Measurements from ENCODE around the gene TSEN34. TPM values are rescaled to one million over a fixed set of nuclear protein-coding genes. Genes with fewer than 3 reads are reported as not detected.

TSEN34 gene
- total RNA-seq, 1 experiment from 2014 or later: 32.0 TPM

- no peak for DNase-seq (ENCODE audit: low spot score)
- POLR2A ChIA-PET: interaction anchor here (1.5 to 3.9 kb wide), 4 partner anchors 9 to 57 kb away, joined by 4 to 21 read pairs (median 7); partner anchors contain the start of genes MBOAT7, RPS9 and TSEN34
- no peak overlapping the region for H3K4me3 Mint-ChIP-seq
- H3K27ac Mint-ChIP-seq: peak overlapping the region; percentile 97
- peaks cover 52% of the 10 kb centered on the region for H3K36me3 Mint-ChIP-seq
- TF ChIP-seq EMX1 (CRISPR knock-in tag; IDR thresholded peaks at IDR 0.05): no peak; the same call in 1 of the 2 replicates
- 0 out of 2 replicates have a peak, but pooled peaks have one; percentile 2 for TF ChIP-seq SMAD3 (CRISPR knock-in tag; IDR thresholded peaks at IDR 0.05; ENCODE audit: borderline replicate concordance)
- TF ChIP-seq ATF1 (CRISPR knock-in tag; IDR thresholded peaks at IDR 0.05): no peak
- TF ChIP-seq ZNF219 (CRISPR knock-in tag; IDR thresholded peaks at IDR 0.05; ENCODE audit: borderline replicate concordance): peak; percentile 53; the same call in 1 of the 2 replicates
- no peak for TF ChIP-seq IRF1 (CRISPR knock-in tag; IDR thresholded peaks at IDR 0.05)
- 0 out of 2 replicates have a peak, but pooled peaks have one; percentile 38 for TF ChIP-seq USF1 (CRISPR knock-in tag; IDR thresholded peaks at IDR 0.05)
- peak; percentile 57 for TF ChIP-seq ZNF121 (CRISPR knock-in tag; IDR thresholded peaks at IDR 0.05)
- TF ChIP-seq ZNF532 (CRISPR knock-in tag; IDR thresholded peaks at IDR 0.05; ENCODE audit: borderline replicate concordance): 0 out of 2 replicates have a peak, but pooled peaks have one; percentile 1
- no peaks in the 10 kb centered on the region; the same call in 1 of the 2 replicates for H3K27me3 Mint-ChIP-seq (ENCODE audit: low read depth)
- ATAC-seq: peak; percentile 18; the same call in 1 of the 2 replicates
- CTCF ChIA-PET: interaction anchor here (0.8 to 2.6 kb wide), 4 partner anchors 19 to 57 kb away, joined by 4 to 14 read pairs (median 4); partner anchors contain the start of gene MBOAT7
- H3K4me1 Mint-ChIP-seq: peaks cover 40% of the 10 kb centered on the region
- no peaks in the 10 kb centered on the region for H3K9me3 Mint-ChIP-seq
Observed at GRCh38 chr19:54208784-54209057, 17.6 kb downstream of the TSEN34 start.

- H3K4me3 Mint-ChIP-seq: no peak overlapping the region
- H3K36me3 Mint-ChIP-seq: peaks cover 47% of the 10 kb centered on the region
- DNase-seq (ENCODE audit: low spot score) (peak; percentile 36), ATAC-seq (peak; percentile 43)
- H3K4me1 Mint-ChIP-seq: peaks cover 35% of the 10 kb centered on the region
- H3K27ac Mint-ChIP-seq: peak overlapping the region; percentile 91
- H3K27me3 Mint-ChIP-seq (ENCODE audit: low read depth): no peaks in the 10 kb centered on the region; the same call in 1 of the 2 replicates
- no peaks in the 10 kb centered on the region for H3K9me3 Mint-ChIP-seq
- ChIA-PET POLR2A (interaction anchor here (0.9 to 3.9 kb wide), 6 partner anchors 9 to 108 kb away, joined by 3 to 21 read pairs (median 6); partner anchors contain the start of genes MBOAT7, RPS9 and TSEN34), CTCF (interaction anchor here (0.5 to 2.6 kb wide), 4 partner anchors 17 to 57 kb away, joined by 3 to 14 read pairs (median 5); no protein-coding TSS in a partner anchor)
- TF ChIP-seq SP1 (CRISPR knock-in tag; conservative IDR thresholded peaks at IDR 0.05) (no peak), KAT7 (CRISPR knock-in tag; IDR thresholded peaks at IDR 0.05; ENCODE audit: borderline replicate concordance) (0 out of 2 replicates have a peak, but pooled peaks have one; percentile 54), ZNF416 (CRISPR knock-in tag; IDR thresholded peaks at IDR 0.05) (peak; percentile 78; the same call in 1 of the 2 replicates), ZNF532 (CRISPR knock-in tag; IDR thresholded peaks at IDR 0.05; ENCODE audit: borderline replicate concordance) (peak; percentile 63; the same call in 1 of the 2 replicates), ATF1 (CRISPR knock-in tag; IDR thresholded peaks at IDR 0.05) (no peak), CBFB (CRISPR knock-in tag; IDR thresholded peaks at IDR 0.05; ENCODE audit: low read depth) (no peak), ZNF425 (CRISPR knock-in tag; conservative IDR thresholded peaks at IDR 0.05) (no peak; the same call in none of the 2 replicates), JUN (CRISPR knock-in tag; IDR thresholded peaks at IDR 0.05) (no peak), ZNF396 (CRISPR knock-in tag; IDR thresholded peaks at IDR 0.05; ENCODE audit: borderline replicate concordance) (no peak), ETV6 (CRISPR knock-in tag; IDR thresholded peaks at IDR 0.05) (0 out of 2 replicates have a peak, but pooled peaks have one; percentile 11), IRF2 (CRISPR knock-in tag; IDR thresholded peaks at IDR 0.05; ENCODE audit: borderline replicate concordance, low read depth) (no peak), MAX (CRISPR knock-in tag; IDR thresholded peaks at IDR 0.05) (no peak), FOXK1 (CRISPR knock-in tag; IDR thresholded peaks at IDR 0.05) (no peak)
Observed at GRCh38 chr19:54209058-54209810, 18.1 kb downstream of the TSEN34 start.
